ENCODE data around the gene GOLT1A.

GOLT1A gene

GRCh38 chr1:204198348-204199340 is 15.1 kb downstream of the GOLT1A start:
- no peak for DNase-seq (ENCODE audit: low read depth)
- TF ChIP-seq, protein P1, sequence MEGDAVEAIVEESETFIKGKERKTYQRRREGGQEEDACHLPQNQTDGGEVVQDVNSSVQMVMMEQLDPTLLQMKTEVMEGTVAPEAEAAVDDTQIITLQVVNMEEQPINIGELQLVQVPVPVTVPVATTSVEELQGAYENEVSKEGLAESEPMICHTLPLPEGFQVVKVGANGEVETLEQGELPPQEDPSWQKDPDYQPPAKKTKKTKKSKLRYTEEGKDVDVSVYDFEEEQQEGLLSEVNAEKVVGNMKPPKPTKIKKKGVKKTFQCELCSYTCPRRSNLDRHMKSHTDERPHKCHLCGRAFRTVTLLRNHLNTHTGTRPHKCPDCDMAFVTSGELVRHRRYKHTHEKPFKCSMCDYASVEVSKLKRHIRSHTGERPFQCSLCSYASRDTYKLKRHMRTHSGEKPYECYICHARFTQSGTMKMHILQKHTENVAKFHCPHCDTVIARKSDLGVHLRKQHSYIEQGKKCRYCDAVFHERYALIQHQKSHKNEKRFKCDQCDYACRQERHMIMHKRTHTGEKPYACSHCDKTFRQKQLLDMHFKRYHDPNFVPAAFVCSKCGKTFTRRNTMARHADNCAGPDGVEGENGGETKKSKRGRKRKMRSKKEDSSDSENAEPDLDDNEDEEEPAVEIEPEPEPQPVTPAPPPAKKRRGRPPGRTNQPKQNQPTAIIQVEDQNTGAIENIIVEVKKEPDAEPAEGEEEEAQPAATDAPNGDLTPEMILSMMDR (IDR thresholded peaks at IDR 0.05; ENCODE audit: insufficient read depth, low read depth, low read length, missing control alignments) = no peak
- H3K4me3 ChIP-seq (ENCODE audit: low read depth, low read length) = no peak overlapping the region

DNA sequence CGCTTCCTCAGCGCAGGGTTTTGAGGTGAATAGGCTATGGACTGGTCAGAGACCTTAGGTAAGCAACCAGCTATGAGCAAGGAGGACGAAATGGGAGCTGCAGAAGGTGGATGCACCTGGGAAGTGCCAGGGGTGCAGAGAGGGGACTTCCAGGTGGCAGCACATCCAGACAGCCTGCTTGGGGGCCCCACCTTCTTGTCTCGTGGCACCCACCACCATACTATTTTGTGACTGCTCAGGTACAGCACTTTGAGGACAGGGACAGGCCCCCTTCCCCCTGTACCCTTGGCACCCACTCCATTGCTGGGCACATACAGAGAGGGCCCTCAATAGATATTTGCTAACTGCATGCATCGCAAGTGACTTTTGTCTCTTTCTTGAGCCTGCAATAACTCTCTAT is 16.7 kb downstream of the GOLT1A start:
- no peak overlapping the region for H3K4me3 ChIP-seq (ENCODE audit: low read depth, low read length)
- DNase-seq (ENCODE audit: low read depth) = no peak
- TF ChIP-seq, protein P1 (IDR thresholded peaks at IDR 0.05; ENCODE audit: insufficient read depth, low read depth, low read length, missing control alignments) = no peak

- TF ChIP-seq, protein P1 (IDR thresholded peaks at IDR 0.05; ENCODE audit: insufficient read depth, low read depth, low read length, missing control alignments) = no peak
- H3K4me3 ChIP-seq (ENCODE audit: low read depth, low read length) = no peak within 1 kb of the TSS
- DNase-seq (ENCODE audit: low read depth) = no peak
These were observed 17.6 kb downstream of the GOLT1A start, which contains the start of gene KISS1 for GRCh38 chr1:204196068-204196795. KISS1 (minus strand) TSS chr1:204196491; CDS start chr1:204192876, 3,615 bp downstream.

DNA sequence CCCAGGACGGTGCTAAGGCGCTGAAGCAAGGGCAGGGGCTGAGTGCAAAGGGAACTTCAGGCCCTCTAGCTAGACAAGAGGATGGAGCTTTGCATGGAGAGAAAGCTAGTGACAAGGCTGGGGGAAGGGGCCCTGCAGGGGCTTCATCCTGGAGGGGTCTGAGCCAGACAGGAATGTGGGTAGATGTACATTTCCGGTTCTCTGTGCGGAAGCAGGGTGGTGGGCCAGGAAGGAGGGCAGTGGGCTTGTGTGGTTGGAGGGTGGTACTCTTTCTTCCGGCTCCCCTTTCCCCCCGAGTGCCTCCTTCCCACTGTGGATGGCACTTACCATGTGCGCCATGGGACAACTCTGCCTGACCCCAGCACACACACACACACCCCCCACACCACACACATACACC is 19.0 kb downstream of the GOLT1A start:
- TF ChIP-seq, protein P1 (IDR thresholded peaks at IDR 0.05; ENCODE audit: insufficient read depth, low read depth, low read length, missing control alignments) = no peak
- H3K4me3 ChIP-seq (ENCODE audit: low read depth, low read length) = no peak overlapping the region
- no peak for DNase-seq (ENCODE audit: low read depth)

DNA sequence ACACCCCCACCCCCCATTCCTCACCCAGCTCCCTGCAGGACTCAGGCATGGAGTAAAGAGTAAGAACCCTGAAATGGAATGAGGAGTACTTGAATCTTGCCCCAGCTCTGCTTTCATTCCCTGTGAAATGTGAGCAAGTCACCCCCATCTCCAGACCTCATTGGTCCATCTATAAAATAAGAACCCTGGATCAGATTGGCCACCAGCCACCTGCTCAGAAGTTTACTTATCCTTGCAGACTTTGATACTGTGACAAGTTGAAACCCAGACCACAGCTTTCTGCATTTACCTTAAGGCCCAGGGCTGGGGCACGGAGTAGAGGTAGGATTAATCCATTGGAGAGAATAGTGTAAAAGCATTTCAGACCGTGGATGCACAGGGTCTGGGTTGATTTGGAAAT is 19.7 kb downstream of the GOLT1A start:
- H3K4me3 ChIP-seq (ENCODE audit: low read depth, low read length) = no peak overlapping the region
- TF ChIP-seq, protein P1 (IDR thresholded peaks at IDR 0.05; ENCODE audit: insufficient read depth, low read depth, low read length, missing control alignments) = no peak
- no peak for DNase-seq (ENCODE audit: low read depth)

DNA sequence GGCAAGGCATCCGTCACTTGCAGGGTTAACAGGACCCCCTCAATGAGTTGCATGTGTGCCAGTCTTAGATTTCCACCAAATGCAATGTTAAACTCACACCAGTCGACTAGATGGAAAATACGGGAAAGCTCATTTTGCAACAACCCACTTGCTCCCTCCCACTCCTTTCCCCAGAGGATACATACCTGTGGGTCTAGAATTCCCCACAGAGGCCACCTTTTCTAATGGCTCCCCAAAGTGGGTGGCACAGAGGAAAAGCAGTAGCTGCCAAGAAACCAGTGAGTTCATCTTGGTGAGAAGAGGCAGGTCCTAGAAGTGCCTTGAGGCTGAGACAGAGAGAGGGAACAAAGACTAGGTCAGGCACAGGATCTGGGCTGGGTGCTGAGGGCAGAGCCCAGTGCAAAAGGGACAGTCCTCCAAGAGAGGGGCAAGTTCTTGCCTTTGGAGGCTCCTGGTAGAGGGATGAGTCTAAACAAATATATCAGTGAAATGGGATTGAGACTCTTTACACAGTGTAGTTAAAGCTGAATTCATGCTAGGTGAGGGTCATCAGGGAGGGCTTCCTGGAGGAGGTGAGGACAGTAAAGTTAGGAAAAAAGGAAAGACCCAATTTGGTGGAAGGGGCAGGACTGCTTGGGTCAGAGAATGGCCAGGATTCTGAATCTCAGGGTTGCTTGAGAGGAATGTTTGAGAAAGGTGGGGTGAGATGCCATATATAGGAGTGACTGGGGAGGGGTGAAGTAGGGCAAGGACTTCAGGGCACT is 21.0 kb downstream of the GOLT1A start:
- DNase-seq (ENCODE audit: low read depth) = no peak
- TF ChIP-seq, protein P1 (IDR thresholded peaks at IDR 0.05; ENCODE audit: insufficient read depth, low read depth, low read length, missing control alignments) = no peak
- no peak overlapping the region for H3K4me3 ChIP-seq (ENCODE audit: low read depth, low read length)

Data from GM12865 (cell line).